Activated CD4-positive, alpha-beta T cell treated with anti-CD3 and anti-CD28 coated beads, Interleukin-2, amount 50 U/mL, for 4 hours (primary cell): Measurements from ENCODE around the gene AFG1L.
"Not testable (repeated sequence)": the region's sequence is repeated elsewhere in the genome, so short reads cannot be mapped to it uniquely, and the experiment has no call there.

Experiments
- DNase-seq, 2 experiments: peaks; one replicate each; pipeline ENCODE4 v3.0.0-alpha.2; 2020

Gene AFG1L

DNA sequence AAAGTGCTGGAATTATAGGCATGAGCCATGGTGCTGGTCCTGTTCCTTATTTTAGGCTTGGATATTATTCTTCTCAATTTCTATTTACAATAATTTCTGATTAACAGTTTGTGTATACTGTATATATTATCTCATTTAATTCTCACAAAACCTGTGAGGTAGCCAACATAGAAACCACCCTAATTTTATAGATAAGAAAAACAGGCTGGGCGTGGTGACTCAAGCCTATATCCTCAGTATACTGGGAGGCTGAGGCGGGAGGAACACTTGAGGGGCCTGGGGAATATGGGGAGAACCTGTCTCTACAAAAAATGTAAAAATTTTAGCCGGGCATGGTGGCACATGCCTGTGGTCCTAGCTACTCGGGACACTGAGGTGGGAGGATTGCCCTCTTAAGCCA is 3.8 kb upstream of the AFG1L start:
- DNase-seq: no peak

DNA sequence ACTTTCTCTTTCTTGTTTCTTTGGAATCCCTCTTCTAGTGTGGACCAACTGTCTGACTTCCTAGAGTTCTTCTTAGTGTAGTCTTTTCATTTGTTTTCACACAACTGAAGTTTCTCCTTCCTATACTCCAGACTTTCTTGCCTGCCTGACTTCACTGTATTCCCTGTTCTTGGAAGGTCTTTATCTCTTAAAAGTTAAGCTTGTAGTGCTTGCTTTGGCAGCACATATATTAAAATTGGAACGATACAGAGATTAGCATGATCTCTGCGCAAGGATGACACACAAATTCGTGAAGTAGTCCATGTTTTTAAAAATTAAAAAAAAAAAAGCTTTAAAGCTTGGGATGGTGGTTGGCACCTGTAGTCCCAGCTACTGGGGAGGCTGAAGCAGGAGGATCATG is 2.3 kb upstream of the AFG1L start:
- not testable (repeated sequence) for DNase-seq

DNA sequence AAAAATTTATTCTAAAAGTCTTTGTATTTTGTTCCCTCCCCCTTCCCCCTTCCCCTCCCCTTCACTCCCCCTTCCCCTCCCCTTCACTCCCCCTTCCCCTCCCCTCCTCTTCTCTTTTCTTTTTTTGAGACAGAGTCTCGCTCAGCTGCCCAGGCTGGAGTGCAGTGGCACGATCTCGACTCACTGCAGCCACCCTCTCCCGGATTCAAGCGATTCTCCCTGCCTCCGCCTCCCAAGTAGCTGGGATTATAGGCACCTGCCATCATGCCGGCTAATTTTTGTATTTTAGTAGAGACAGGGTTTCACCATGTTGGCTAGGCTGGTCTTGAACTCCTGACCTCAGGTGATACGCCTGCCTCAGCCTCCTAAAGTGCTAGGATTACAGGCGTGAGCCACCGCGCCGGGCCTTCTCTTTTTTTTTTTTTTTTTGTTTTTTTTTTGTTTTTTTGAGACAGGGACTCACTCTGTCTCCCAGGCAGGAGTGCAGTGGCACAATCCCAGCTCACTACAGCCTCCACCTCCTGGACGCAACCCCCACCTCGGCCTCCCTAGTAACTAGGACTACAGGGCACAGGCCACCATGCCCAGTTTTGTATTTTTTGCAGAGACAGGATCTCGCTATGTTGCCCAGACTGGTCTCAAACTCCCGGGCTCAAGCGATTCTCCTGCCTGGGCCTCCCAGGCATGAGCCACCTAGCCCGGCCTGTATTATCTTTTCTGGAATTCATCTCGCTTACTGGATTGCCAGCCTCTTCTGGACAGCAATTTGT is 1.1 kb upstream of the AFG1L start:
- no peak for DNase-seq

DNA sequence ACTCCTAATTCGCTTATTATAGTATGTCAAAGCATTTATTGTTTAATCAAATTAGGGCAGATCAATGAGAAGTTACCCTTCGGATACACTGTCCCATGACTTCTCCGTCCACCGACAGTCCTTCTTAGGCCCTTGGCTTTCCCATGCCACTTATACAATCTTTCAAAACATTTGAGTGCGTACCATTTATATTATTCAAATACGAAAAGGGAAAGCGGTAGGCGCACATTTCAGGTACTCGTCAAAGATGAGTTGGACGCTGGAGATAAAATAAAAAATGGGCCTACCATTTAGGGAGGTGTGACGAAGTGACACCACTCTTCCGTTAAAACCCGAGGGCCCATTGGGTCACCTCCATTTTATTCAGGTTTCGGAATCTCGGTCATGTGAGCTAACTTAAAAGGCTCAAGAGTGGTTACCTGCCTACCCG is 542 bp upstream of the AFG1L start:
- DNase-seq: no peak

DNA sequence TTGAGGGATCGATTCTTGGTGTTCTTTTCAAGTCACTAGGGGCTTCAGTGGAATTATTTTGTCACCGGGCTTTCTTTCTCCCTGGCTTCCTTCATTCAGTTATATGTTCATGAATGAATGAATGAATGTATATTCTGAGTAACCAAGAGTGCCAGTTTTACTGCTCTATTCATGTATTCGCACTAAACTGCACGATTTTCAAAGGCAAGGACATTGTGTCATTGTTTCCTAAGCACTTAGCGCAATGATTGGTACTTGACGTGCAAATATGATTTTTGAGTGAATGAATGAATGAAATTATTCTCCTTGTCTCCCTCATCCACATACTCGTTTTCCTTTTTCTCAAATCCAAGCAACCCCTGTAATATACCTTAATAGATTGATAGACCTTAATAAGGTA is 822 bp downstream of the AFG1L start:
- DNase-seq: no peak

DNA sequence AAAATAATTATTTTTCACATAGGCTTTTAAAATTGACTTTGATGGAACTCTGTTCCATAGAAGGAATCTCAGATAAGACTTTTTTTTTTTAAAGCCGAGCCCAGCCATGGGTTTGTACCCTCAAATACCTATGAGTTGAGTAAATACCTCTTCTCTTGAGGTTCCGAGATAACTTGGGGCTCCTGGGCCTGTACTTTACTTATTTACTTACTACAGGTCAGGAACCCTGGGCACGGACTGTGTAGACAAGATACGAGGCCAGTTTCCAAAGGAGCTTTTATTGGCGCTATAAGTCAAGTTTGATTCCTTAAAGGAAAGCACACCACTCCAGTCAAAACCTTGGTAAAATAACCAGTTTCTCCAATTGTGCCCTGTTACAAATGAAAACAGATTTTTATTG is 7.5 kb downstream of the AFG1L start:
- no peak for DNase-seq

DNA sequence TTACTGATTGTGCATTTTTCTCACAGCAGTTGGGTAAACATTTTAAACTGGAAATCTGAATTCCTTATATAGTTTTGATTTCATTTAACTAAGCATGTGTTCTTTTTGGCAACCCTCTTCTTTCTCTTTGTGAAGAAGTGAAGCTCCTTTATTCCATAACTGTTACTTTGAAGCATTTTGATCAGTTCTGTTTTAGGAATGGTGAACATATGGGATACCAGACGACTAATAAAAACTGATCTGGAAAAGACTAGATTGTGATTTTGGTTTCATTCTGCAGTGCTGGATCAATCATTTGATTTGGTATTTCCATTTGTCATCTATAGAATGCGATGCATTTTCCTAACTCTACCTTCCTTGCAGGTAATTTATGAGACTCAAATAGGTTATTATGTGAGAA is 9.8 kb downstream of the AFG1L start:
- DNase-seq: no peak

DNA sequence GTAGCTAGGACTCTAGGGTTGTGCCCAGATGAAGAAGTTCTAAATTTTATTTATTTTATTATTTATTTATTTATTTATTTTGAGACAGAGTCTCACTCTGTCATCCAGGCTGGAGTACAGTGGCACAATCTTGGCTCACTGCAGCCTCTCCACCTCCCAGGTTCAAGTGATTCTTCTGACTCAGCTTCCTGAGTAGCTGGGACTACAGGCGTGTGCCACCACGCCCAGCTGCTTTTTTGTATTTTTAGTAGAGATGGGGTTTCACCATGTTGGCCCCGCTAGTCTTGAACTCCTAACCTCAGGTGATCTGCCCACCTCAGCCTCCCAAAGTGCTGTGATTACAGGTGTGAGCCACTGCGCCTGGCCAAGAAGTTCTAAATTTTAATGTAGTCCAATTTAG is 13.8 kb downstream of the AFG1L start:
- not testable (repeated sequence) for DNase-seq

DNA sequence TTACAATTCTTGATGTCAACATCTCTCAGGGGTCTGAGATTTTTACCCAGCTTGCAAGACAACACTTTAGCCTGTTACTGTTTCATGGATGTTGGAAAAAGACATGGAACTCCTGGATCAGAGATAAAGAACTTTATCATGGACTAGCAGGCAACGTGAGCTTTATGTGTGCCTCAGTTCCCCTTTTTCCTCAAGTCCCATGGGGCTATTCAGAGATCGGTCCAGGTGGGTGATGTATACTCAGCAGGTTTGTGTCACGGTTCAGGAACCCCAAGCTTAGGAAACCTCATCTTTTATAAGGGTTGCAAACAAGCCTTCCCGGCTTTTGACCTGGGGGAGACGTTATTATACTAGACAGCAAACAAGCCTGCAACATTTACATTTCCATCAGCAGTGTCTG is 15.0 kb downstream of the AFG1L start:
- DNase-seq: no peak

DNA sequence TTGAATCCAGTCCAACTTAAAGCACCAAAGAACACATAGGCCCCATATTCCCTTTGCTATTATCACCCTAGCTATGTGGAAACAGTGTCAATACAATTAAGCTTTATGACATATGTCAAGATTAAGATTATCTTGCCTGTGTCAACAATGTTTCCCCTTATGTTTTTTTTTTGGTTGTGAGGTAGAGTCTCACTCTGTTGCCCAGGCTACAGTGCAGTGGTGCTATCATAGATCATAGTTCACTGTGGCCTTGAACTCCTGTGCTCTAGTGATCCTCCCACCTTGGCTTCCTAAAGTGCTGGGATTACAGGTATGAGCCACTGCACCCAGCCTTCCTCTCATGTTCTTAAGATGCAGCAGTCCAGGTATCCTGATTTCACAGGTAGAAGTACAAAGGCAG is 17.8 kb downstream of the AFG1L start:
- no peak for DNase-seq

DNA sequence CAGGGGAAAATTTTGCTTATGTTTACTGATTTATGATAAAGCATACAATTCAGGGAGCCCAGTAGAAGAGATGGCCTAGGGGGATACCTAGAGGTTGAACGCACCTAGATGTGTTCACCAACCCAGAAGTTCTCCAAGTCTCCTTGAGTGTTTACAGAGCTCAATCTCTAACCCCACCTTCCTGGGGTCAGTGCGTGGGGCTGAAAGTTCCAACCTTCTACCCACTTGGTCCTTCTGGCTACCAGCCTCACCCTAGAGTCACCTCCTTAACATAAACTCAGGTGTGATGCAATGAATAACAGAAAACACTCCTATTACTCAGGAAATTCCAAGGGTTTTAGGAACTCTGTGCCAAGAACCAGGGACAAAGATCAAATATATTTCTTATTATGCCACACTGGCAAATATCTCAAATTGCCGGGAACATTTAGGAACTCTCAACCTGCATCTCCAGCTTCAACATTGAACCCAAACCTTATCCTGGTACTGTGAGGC is 26.4 kb downstream of the AFG1L start:
- DNase-seq: no peak

DNA sequence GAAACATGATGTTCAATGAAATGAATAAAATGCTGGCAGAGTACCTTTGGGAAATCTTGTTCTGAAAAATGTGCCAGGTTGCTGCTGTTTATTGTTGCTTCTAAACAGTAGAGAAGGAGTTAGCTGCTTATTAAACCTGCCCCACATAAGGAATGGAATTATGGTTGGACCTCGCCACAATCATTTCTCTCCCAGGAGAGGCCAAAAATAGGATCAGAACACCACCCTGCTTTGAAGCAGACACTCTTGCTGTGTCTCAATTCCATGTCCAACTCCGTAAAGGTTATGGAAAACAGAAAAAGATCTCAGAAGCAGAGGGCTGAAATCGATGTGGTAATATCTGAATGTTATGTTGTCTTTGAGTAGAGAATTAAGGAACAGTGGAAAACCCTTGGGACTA is 27.9 kb downstream of the AFG1L start:
- DNase-seq: no peak

DNA sequence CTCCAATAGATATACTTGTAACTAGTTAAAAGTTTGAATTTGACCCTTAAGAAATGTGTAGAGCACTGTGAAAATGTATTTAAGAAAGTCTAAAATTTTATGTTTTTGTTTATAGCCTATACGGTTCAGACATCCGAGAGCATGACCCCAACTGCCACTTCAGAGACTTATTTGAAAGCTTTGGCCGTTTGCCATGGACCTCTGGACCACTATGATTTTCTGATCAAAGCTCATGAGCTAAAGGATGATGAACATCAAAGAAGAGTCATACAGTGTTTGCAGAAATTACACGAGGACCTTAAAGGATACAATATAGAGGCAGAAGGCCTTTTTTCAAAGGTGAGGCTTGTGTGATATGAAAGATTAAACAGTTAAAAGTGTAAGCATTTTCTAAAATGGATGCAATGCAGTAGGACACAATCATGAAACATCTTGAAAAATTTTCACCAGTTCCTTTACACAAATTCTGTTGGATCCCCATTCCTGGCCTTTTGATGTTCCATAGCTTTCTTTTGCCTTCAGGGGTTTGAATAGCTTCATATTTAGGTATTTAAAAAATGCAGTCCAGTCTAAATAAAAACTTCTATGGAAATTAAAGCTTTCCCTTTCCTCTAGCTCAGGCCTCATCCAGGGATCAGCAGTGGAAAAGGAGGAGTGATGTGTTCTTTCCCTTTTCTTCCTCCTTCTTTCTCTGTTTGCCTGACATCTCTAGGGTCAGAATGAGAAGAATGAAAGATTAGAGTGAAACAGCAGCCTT is 29.0 kb downstream of the AFG1L start:
- no peak for DNase-seq

DNA sequence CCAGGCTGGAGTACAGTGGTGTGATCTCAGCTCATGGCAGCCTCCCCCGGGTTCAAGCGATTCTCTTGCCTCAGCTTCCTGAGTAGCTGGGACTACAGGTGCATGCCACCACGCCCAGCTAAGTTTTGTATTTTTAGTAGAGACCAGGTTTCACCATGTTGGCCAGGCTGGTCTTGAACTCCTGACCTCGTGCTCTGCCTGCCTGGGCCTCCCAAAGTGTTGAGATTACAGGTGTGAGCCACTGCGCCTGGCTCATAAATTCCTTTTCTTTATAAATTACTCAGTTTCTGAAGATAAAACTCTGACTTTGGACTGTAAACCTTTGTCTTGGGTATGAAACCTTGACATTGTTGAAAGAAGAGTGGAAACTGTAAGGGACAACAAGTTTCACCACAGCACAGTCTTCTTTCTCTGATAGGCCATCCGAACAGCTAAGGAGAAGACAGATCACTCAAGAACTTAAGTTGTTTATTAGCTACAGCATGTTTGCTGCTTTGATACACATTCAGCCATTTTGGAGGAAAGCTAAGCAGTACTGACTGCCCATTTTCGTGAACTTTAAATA is 35.4 kb downstream of the AFG1L start:
- not testable (repeated sequence) for DNase-seq

DNA sequence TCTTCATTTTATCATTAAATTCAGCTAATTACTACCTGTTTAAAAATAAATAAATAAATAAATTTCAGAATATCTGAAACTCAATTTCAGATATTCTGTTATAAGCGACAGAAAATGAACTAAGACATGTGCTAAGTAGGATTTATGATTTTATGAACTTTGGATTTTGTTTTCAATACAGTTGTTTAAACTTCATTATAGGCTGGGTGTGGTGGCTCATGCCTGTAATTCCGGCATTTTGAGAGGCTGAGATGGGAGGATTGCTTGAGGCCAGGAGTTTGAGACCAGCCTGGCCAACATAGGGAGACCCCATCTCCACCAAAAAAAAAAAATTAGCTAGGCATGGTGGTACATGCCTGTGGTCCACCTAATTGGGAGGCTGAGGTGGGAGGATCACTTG is 36.0 kb downstream of the AFG1L start:
- DNase-seq: no peak

DNA sequence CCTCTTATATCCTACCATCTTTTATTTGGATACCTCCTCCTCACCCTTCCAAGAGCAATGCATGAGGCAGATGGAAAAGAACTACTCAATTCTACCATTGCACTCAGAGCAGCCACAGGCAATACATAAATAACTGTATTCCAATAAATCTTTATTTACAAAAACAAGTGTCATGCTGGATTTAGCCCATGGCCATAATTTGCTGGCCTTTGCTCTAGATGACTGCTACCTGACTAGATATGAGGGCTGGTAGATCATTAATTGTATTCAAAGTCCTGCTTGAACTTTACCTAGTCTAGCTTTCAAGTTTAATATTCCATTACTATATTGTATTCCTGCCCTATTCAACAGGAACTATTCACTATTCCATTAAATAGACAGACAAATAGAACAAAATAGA is 37.1 kb downstream of the AFG1L start:
- no peak for DNase-seq

DNA sequence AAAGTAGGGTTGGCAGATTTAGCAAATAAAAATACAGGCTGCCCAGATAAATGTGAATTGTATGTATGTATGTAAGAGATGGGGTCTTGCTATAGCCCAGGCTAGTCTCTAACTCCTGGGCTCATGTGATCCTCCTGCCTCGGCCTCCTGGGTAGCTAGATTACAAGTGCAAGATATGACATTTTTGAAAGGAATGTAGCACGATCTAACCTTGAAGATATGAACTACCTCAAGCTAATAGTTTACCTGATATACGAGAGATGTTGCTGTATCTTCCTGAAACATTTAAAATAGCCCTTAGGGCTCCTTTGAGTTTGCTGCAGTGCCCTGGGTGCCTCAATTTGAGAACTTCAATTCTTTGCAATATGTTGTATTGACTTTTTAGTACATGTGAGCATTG is 42.1 kb downstream of the AFG1L start:
- DNase-seq: no peak

DNA sequence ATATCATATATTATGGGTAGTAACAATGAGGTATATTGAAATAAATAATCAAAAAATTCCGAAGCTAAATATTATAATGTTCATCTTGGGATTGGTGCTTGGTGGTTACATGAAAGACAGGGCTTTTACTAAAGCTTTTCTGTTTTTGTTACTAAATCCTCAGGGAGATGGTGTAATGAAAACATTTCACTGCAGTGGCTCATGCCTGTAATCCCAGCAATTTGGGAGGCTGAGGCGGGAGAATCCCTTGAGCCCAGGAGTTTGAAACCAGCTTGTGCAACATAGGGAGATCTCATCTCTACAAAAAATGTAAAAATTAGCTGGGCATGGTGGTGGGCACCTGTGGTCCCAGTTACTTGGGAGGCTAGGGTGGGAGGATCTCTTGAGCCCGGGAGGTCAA is 42.9 kb downstream of the AFG1L start:
- no peak for DNase-seq

DNA sequence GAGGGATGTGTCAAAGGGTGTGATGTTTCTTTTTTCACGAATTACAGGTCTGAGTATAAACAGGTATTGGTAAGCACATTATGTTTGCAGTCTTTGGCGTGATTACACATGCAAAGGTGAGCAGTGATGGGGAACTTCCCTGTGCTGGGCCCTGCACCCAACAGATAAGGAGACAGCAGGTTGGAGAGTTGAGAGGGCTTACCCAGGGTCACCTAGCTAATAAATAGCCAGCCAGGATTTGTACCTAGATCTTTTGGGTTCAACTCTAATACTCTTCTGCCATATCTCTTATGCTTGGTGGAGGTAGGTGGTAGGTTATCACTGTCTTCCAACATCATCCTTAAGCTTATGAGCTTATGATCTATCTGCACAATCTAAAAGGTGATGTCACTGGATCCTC is 46.5 kb downstream of the AFG1L start:
- DNase-seq: no peak

DNA sequence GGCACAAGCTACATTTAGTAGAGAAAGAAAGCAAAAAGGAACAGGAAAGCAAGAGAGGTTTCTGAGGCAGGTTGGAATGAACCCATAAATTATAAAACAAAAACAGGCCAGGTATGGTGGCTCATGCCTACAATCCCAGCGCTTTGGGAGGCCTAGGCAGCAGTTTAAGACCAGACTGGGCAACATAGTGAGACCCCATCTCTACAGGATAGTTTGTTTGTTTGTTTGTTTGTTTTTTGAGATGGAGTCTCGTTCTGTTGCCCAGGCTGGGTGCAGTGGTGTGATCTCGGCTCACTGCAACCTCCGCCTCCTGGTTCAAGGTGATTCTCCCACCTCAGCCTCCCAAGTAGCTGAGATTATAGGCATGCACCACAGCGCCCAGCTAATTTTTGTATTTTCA is 49.0 kb downstream of the AFG1L start:
- no peak for DNase-seq

DNA sequence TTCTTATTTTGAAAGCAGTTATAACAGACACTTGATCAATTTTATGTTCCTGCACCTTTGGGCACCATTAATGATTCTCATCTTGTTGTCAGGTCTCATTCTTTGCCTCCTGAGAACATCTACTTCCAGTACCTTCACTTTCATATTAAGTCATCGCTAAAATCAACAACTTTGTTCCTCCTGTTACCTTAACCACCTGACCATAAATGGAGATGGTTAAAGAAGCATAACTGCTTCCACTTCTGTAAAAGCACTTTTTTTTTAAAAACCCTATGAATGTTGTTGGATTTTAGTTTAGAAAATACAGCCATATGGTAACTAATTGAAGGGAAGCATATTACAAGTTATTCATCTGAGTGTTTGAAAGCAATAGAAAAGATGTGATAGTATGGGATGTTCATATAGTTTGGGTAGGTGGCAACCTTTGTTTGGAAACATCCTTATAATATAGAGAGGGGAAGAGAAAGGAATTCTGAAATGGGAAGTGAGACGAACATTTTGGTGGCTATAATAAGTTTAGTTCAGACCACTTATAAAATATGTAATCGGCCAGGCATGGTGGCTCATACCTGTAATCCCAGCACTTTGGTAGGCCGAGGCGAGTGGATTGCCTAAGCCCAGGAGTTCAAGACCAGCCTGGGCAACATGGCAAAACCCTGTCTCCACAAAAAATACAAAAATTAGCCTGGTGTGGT is 53.9 kb downstream of the AFG1L start:
- DNase-seq: no peak

DNA sequence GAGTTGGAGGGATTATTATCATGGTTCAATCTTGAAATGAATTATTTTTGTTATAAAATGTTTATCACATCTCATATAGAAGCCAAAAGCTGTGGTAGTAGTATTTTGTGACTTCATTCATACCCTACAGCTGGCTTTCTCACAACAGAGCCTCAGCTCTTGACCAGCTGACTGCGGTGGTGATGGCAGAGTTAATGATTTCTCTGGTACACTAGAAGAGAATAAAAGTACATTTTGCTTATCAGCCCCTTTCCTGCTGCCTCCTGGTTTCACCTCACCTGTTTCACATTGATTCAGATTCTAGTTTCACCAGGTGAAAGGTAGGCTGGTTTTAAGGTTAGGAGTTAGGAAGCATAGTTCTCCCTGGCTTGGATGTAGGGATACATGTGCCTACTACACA is 55.7 kb downstream of the AFG1L start:
- no peak for DNase-seq

DNA sequence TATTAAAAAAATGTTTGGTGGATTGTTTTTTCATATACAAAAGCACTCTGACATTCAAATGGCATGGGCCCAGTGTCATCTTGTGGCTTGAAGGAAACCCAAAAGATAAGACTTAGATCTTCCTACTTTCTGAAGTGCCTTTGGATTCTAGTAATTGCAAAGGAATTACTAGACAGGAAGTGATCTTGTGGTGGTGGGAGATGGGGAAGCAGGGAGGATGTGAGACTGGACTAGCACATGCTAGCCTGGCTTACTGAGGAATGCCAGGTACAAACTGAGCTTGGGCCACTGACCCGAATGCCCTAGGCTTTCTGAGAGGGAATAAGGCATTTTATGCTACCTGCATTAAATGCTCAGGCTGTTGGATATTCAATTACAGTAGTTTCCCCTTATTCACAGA is 59.0 kb downstream of the AFG1L start:
- DNase-seq: no peak

DNA sequence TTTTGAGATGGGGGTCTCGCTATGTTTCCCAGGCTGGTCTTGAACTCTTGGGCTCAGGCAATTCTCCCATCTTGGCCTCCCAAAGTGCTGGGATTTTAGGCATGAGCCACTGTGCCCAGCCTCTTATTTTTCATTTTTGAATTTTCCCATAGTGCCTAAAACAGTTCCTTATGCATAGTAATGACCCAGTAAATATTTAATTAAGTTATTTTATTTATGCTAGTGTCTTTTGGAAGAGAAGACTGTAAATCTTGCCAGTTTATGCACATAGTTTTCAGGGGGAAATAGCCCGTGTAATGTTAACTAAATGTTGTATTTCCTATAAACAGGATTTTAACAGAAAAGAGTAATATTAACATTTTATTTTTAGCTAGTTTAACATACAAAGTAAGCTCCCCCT is 60.3 kb downstream of the AFG1L start:
- DNase-seq: no peak
